SU-DHL-6 (cell line): Measurements from ENCODE around the gene GADD45GIP1.

ENCODE experiments used
- H2AFZ ChIP-seq: fragments of 200-600 bp; sonication (generic); 2 replicates; pipeline ENCODE4 v1.6.1; 2014; ENCODE audit warnings: low read depth, mild to moderate bottlenecking, moderate library complexity, mixed read lengths, antibody characterized with exemption, low read length; ENCODE audit not compliant: severe bottlenecking
- H3F3A ChIP-seq: fragments of 200-600 bp; shearing (Covaris generic); 2 replicates; pipeline ENCODE4 v1.6.0; 2016; ENCODE audit warnings: antibody characterized with exemption, mild to moderate bottlenecking; ENCODE audit not compliant: insufficient read depth
- H3K27ac ChIP-seq: fragments of 200-600 bp; sonication (generic); 2 replicates; pipeline ENCODE4 v1.5.1; 2016; ENCODE audit warnings: low read depth, mild to moderate bottlenecking, low read length, moderate library complexity, mixed read lengths
- H3K27me3 ChIP-seq: fragments of 200-600 bp; sonication (generic), shearing (Covaris generic); 2 replicates; pipeline ENCODE4 v1.6.0; 2014; ENCODE audit warnings: mild to moderate bottlenecking, low read length
- H3K36me3 ChIP-seq: fragments of 200-600 bp; sonication (generic); 2 replicates; pipeline ENCODE4 v1.6.1; 2014; ENCODE audit warnings: mild to moderate bottlenecking, low read length, mixed read lengths
- H3K4me2 ChIP-seq: fragments of 300-600, 200-600 bp; shearing (Covaris generic), sonication (generic); 2 replicates; pipeline ENCODE4 v1.6.0; 2014; ENCODE audit warnings: low read length, low read depth, mild to moderate bottlenecking; ENCODE audit not compliant: poor library complexity, severe bottlenecking
- H3K4me3 ChIP-seq: fragments of 200-600 bp; sonication (generic); 2 replicates; pipeline ENCODE4 v1.5.1; 2014; ENCODE audit warnings: antibody characterized with exemption, low read length, mild to moderate bottlenecking, mixed read lengths; ENCODE audit not compliant: insufficient read depth, poor library complexity, severe bottlenecking
- H3K79me2 ChIP-seq: fragments of 200-600 bp; sonication (generic); 2 replicates; pipeline ENCODE4 v1.6.1; 2014; ENCODE audit warnings: mild to moderate bottlenecking, low read length, moderate library complexity; ENCODE audit not compliant: insufficient read depth
- H3K9ac ChIP-seq: fragments of 200-600 bp; sonication (generic); 2 replicates; pipeline ENCODE4 v1.7.0; 2014; ENCODE audit warnings: mild to moderate bottlenecking, low read length
- H3K9me2 ChIP-seq: fragments of 200-600 bp; sonication (generic); replicated peaks from 2 replicates; pipeline ENCODE4 v1.6.1; 2014; ENCODE audit warnings: low read length; ENCODE audit not compliant: insufficient read depth
- H3K9me3 ChIP-seq: fragments of 200-600 bp; sonication (generic); 2 replicates; pipeline ENCODE4 v1.6.1; 2014; ENCODE audit warnings: low read length, mixed read lengths; ENCODE audit not compliant: insufficient read depth
- H4K20me1 ChIP-seq: fragments of 200-600 bp; sonication (generic); 2 replicates; pipeline ENCODE4 v1.6.1; 2014; ENCODE audit warnings: low read depth, mild to moderate bottlenecking, antibody characterized with exemption, low read length, moderate library complexity, mixed read lengths
- EZH2phosphoT487 ChIP-seq: fragments of 200-600 bp; sonication (generic), shearing (Covaris generic); conservative IDR thresholded peaks from 2 replicates; pipeline ENCODE4 v1.6.1; 2018; ENCODE audit warnings: mild to moderate bottlenecking, antibody characterized with exemption, low read length, moderate library complexity, mixed read lengths
- TF ChIP-seq, protein P1 (sequence below): fragments of 200-600 bp; sonication (generic); IDR thresholded peaks from one replicate; pipeline ENCODE4 v1.5.1; 2017; ENCODE audit warnings: antibody characterized with exemption, mild to moderate bottlenecking, low read length, moderate library complexity; ENCODE audit not compliant: insufficient read depth, poor library complexity, severe bottlenecking

Gene GADD45GIP1

DNA sequence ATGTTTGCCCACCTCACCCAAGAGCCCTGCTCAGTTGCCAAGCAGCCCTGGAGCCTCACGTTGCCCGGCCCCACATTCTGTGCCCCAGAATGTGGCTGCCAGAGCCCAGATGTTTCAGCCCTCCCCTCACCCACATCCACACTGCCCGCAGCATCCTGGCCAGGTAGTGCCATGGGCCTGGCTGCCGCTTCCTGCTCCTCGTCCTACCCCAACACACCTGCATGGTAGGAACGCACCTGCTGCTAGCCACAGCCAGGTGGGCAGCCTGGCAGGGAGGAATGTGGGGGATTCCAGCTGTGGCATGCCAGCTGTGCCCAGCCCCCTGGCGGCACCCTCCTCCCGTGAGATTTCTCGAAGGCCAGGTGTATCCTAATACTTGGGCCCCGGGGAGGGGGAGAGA lies 30.8 kb upstream of the GADD45GIP1 start:
- no peaks in the 10 kb centered on the region for H4K20me1 ChIP-seq
- H3K27me3 ChIP-seq, result no peaks in the 10 kb centered on the region
- H3K9me2 ChIP-seq, result no peaks in the 10 kb centered on the region
- no peak overlapping the region for H3K9ac ChIP-seq
- no peak overlapping the region for H3K4me2 ChIP-seq
- no peaks in the 10 kb centered on the region for H3K79me2 ChIP-seq
- H3K36me3 ChIP-seq, result no peaks in the 10 kb centered on the region
- H2AFZ ChIP-seq, result no peak overlapping the region
- H3K4me3 ChIP-seq, result no peak overlapping the region
- no peaks in the 10 kb centered on the region for H3F3A ChIP-seq
- H3K9me3 ChIP-seq, result no peaks in the 10 kb centered on the region
- H3K27ac ChIP-seq, result no peak overlapping the region
- TF ChIP-seq EZH2phosphoT487, result no peak
- TF ChIP-seq, protein P1, sequence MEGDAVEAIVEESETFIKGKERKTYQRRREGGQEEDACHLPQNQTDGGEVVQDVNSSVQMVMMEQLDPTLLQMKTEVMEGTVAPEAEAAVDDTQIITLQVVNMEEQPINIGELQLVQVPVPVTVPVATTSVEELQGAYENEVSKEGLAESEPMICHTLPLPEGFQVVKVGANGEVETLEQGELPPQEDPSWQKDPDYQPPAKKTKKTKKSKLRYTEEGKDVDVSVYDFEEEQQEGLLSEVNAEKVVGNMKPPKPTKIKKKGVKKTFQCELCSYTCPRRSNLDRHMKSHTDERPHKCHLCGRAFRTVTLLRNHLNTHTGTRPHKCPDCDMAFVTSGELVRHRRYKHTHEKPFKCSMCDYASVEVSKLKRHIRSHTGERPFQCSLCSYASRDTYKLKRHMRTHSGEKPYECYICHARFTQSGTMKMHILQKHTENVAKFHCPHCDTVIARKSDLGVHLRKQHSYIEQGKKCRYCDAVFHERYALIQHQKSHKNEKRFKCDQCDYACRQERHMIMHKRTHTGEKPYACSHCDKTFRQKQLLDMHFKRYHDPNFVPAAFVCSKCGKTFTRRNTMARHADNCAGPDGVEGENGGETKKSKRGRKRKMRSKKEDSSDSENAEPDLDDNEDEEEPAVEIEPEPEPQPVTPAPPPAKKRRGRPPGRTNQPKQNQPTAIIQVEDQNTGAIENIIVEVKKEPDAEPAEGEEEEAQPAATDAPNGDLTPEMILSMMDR, result no peak

DNA sequence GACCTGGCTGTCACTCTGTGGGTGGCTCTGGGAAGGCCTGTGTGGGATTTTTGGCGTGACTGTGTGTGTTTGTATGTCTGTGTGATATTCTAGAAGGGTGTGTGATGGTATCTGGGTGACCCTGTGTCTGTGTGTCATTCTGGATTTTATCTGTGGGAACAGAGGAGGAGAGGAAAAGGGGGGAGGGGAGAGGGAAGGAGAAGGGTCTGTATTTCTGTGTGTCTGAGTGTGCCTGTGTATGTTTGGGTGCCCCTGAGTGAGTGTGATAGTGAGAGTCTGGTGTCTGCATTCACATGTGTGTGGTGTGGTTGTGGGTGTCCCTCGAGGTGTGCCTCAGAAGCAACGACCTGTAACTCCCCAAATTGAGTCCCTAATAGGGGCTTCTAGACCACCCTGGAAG lies 30.2 kb upstream of the GADD45GIP1 start:
- TF ChIP-seq, protein P1, result no peak
- no peak for TF ChIP-seq EZH2phosphoT487
- Histone ChIP-seq H3K9ac (no peak overlapping the region), H3K4me2 (no peak overlapping the region)

DNA sequence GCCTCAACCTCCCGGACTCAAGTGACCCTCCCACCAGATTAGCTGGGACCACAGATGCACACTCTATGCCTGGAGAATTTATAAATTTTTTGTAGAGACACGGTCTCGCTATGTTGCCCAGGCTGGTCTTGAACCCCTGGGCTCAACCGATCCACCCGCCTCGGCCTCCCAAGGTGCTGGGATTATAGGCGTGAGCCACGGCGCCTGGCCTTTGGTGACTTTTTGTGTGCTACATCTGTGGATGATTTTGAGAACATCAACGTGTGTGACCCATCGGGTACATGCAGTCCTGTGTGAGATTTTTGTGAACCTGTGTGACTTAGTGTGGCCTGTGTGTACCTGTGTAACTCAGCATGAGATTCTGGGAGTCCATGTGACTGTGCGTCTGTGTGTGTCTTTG lies 29.7 kb upstream of the GADD45GIP1 start:
- no peaks in the 10 kb centered on the region for H3F3A ChIP-seq
- no peaks in the 10 kb centered on the region for H3K36me3 ChIP-seq
- H4K20me1 ChIP-seq, result no peaks in the 10 kb centered on the region
- no peak overlapping the region for H3K27ac ChIP-seq
- no peaks in the 10 kb centered on the region for H3K27me3 ChIP-seq
- no peak overlapping the region for H3K9ac ChIP-seq
- H3K79me2 ChIP-seq, result no peaks in the 10 kb centered on the region
- TF ChIP-seq, protein P1, result no peak
- TF ChIP-seq EZH2phosphoT487, result no peak
- H3K4me2 ChIP-seq, result no peak overlapping the region
- H3K9me2 ChIP-seq, result no peaks in the 10 kb centered on the region
- H3K9me3 ChIP-seq, result no peaks in the 10 kb centered on the region
- H3K4me3 ChIP-seq, result no peak overlapping the region
- H2AFZ ChIP-seq, result no peak overlapping the region

More for the DNA sequence above, 30.2 kb upstream of the GADD45GIP1 start:
- no peaks in the 10 kb centered on the region for H3K36me3 ChIP-seq
- H2AFZ ChIP-seq, result no peak overlapping the region
- no peaks in the 10 kb centered on the region for H4K20me1 ChIP-seq
- no peaks in the 10 kb centered on the region for H3K79me2 ChIP-seq
- H3K4me3 ChIP-seq, result no peak overlapping the region
- H3K27me3 ChIP-seq, result no peaks in the 10 kb centered on the region
- H3K9me2 ChIP-seq, result no peaks in the 10 kb centered on the region
- no peaks in the 10 kb centered on the region for H3F3A ChIP-seq
- no peaks in the 10 kb centered on the region for H3K9me3 ChIP-seq
- H3K27ac ChIP-seq, result no peak overlapping the region
